Skeletal muscle satellite cell (primary cell): ENCODE data around the gene PKHD1.

Experiments
- H3K27me3 ChIP-seq: 2 replicates; pipeline ENCODE4 v1.7.0; 2013; ENCODE audit warnings: low read length; ENCODE audit not compliant: control insufficient read depth, insufficient read depth
- H3K36me3 ChIP-seq: 2 replicates; pipeline ENCODE4 v1.7.0; 2013; ENCODE audit warnings: mild to moderate bottlenecking, control low read depth, low read length; ENCODE audit not compliant: insufficient read depth
- H3K4me1 ChIP-seq: 2 replicates; pipeline ENCODE4 v1.7.0; 2013; ENCODE audit warnings: low read length; ENCODE audit not compliant: control insufficient read depth, insufficient read depth
- H3K4me2 ChIP-seq: 2 replicates; pipeline ENCODE4 v1.7.0; 2013; ENCODE audit warnings: mild to moderate bottlenecking, low read length
- H3K4me3 ChIP-seq: 2 replicates; pipeline ENCODE4 v1.7.0; 2013; ENCODE audit warnings: low read length
- H3K9ac ChIP-seq: 2 replicates; pipeline ENCODE4 v1.7.0; 2013; ENCODE audit warnings: mild to moderate bottlenecking, low read depth, low read length, moderate library complexity
- H3K9me3 ChIP-seq: replicated peaks from 2 replicates; pipeline ENCODE4 v1.7.0; 2013; ENCODE audit warnings: mild to moderate bottlenecking, control low read depth, low read length

The PKHD1 gene

DNA sequence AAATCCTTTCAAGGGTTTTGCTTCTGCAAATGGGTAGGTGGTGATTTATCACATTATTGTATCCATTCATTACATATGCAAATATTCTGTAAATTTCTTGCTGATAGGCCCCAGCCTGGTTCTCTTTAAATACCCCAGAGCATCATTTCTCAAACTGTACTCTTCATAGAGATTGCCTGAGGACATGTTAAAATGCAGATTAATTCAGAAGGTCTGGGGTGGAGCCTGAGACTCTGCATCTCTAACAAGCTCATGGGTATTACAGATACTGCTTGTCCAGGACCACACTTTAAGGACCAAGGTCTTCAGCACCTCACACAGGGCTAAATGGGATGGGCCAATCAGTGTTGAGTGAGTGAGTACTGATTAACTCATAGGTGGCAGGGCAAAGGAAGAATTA is 46.3 kb downstream of the PKHD1 start:
- H3K4me2 ChIP-seq, result no peak overlapping the region
- no peaks in the 10 kb centered on the region for H3K4me1 ChIP-seq
- H3K9me3 ChIP-seq, result no peaks in the 10 kb centered on the region
- H3K4me3 ChIP-seq, result no peak overlapping the region
- no peak overlapping the region for H3K9ac ChIP-seq
- H3K36me3 ChIP-seq, result no peaks in the 10 kb centered on the region
- H3K27me3 ChIP-seq, result no peaks in the 10 kb centered on the region

DNA sequence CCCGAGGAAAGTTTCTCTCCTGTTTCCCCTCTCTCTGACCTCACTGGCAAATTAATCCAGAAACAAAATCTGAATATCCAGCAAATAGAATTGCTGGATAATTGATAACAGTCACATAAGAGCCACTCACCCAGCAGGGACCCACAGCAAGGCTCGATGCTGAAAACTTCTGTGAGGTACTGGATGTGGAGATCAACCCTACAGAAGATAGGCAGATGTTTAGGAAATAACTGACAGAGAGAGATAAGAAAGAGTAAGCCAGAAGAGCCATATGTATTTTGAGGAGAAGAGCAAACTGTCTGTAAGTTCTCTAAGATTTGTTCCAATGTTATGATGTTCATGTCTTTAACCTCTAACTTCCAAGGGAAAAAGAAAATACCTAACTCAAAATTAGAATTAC is 59.7 kb downstream of the PKHD1 start:
- Histone ChIP-seq H3K27me3 (peaks cover 10% of the 10 kb centered on the region), H3K36me3 (no peaks in the 10 kb centered on the region), H3K4me3 (no peak overlapping the region), H3K9me3 (no peaks in the 10 kb centered on the region), H3K9ac (no peak overlapping the region), H3K4me1 (no peaks in the 10 kb centered on the region), H3K4me2 (no peak overlapping the region)

DNA sequence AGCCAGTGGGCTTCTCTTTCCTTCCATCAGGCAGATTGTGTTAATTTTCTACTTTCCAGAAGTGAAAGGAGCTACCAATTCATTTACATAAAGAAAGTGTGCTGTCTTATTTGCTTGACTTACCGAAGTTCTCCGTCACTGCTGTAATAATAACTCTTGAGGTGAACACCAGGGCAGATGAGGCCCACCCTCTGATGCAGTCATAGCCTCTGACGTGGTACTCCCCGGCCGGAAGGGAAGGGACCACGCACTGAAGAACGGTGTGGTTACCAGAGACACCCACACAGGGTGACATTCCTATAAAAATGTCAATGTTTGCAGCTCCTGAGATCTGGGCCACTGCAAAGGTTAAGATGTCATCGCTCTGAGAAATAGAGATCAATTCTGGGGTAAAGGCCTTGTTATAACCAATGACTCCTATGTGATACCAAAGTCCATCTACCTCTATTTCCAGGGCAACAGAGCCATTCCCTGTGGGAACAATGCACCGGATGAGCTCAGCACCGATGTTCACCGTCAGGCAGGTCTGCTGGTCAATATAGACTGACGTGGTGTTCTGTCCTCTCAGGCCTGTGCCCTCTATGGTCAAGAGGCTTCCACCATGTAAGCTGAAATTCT is 62.9 kb downstream of the PKHD1 start:
- Histone ChIP-seq H3K4me3 (no peak overlapping the region), H3K9ac (no peak overlapping the region), H3K4me1 (no peaks in the 10 kb centered on the region), H3K27me3 (peaks cover 10% of the 10 kb centered on the region), H3K9me3 (no peaks in the 10 kb centered on the region), H3K36me3 (no peaks in the 10 kb centered on the region), H3K4me2 (no peak overlapping the region)

- no peaks in the 10 kb centered on the region for H3K36me3 ChIP-seq
- H3K4me2 ChIP-seq, result no peak overlapping the region
- H3K9me3 ChIP-seq, result no peaks in the 10 kb centered on the region
- no peak overlapping the region for H3K9ac ChIP-seq
- H3K27me3 ChIP-seq, result peaks cover 10% of the 10 kb centered on the region
- no peak overlapping the region for H3K4me3 ChIP-seq
- no peaks in the 10 kb centered on the region for H3K4me1 ChIP-seq
These were observed 64.7 kb downstream of the PKHD1 start for GRCh38 chr6:52022675-52023074.

DNA sequence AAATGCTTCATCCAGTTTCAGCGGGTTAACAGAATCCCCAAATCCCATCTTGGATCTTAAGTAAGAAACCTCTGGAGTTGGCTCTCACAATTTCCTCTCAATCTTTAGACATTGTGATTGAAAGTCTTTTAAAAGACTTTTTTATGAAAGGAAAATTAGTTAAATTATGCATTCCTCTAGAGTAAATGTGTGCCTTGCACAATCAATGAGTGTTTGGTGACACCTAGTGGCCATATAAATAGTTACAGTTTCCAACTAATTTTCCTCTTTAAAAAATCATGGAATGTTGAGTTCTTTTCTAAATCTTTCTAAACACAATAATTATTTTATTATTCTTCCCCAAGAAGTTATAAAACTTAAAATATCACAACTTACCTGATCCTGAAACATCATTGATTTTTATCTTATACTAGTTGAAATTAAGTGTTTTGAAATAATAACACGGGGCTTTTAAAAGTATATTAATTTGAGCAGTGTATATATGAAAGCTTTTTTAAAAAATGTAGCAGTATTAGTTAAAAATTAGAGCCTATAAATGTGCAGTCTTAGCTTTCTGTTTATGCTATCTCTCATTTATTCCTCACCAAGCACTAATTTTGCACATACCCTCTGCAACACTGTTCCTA is 66.4 kb downstream of the PKHD1 start:
- Histone ChIP-seq H3K36me3 (no peaks in the 10 kb centered on the region), H3K9me3 (no peaks in the 10 kb centered on the region), H3K4me2 (no peak overlapping the region), H3K4me1 (no peaks in the 10 kb centered on the region), H3K27me3 (peaks cover 15% of the 10 kb centered on the region), H3K4me3 (no peak overlapping the region), H3K9ac (no peak overlapping the region)

DNA sequence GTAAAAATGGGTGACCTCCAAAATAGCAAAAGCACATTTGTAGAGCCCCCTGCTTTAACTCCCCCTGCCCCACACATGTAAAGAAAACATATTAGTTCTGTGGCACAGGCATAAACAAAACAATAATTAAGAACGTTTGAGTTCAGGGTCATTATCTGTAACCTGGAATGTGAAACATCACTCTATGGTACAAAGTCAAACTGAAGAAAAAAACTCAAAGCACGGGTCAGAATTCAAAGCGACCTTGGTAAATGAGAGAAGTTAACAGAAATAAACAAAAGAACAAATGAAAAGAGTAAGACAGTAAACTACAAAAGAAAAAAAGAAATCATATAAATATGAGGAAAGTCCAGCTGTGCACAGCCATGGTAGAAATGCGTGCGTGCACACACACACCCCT is 67.5 kb downstream of the PKHD1 start:
- H3K4me3 ChIP-seq, result no peak overlapping the region
- H3K9me3 ChIP-seq, result no peaks in the 10 kb centered on the region
- no peak overlapping the region for H3K9ac ChIP-seq
- H3K4me1 ChIP-seq, result no peaks in the 10 kb centered on the region
- H3K36me3 ChIP-seq, result no peaks in the 10 kb centered on the region
- H3K27me3 ChIP-seq, result peaks cover 9% of the 10 kb centered on the region
- H3K4me2 ChIP-seq, result no peak overlapping the region

DNA sequence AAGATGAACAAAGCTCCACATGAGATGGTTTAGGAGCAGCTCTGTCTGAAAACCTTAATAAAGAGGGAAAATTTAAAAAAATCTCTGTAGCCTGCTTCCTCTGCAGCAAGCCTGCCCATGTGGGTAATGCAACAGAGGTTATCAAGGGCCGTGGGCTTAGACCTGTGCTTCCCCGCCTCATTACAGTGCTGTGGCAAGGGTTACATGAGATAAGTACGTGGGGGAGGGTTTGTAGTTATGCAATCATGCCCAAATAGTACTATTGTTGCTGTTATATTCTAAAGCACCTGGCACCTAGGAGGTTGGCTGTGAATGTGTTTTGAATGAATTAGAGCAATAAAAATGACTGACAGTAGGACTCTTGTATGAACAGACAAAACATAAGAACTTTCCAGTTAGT is 68.3 kb downstream of the PKHD1 start:
- H3K9me3 ChIP-seq, result no peaks in the 10 kb centered on the region
- H3K4me1 ChIP-seq, result no peaks in the 10 kb centered on the region
- no peak overlapping the region for H3K9ac ChIP-seq
- peaks cover 9% of the 10 kb centered on the region for H3K27me3 ChIP-seq
- H3K36me3 ChIP-seq, result no peaks in the 10 kb centered on the region
- H3K4me3 ChIP-seq, result no peak overlapping the region
- H3K4me2 ChIP-seq, result no peak overlapping the region

GRCh38 chr6:52016915-52017748 is 70.3 kb downstream of the PKHD1 start:
- Histone ChIP-seq H3K9me3 (no peaks in the 10 kb centered on the region), H3K9ac (no peak overlapping the region), H3K27me3 (peaks cover 5% of the 10 kb centered on the region), H3K4me3 (no peak overlapping the region), H3K36me3 (no peaks in the 10 kb centered on the region), H3K4me2 (no peak overlapping the region), H3K4me1 (no peaks in the 10 kb centered on the region)

GRCh38 chr6:52015953-52016352 is 71.5 kb downstream of the PKHD1 start:
- no peak overlapping the region for H3K9ac ChIP-seq
- no peak overlapping the region for H3K4me2 ChIP-seq
- H3K4me1 ChIP-seq, result no peaks in the 10 kb centered on the region
- H3K9me3 ChIP-seq, result no peaks in the 10 kb centered on the region
- H3K36me3 ChIP-seq, result no peaks in the 10 kb centered on the region
- H3K4me3 ChIP-seq, result no peak overlapping the region
- peaks cover 5% of the 10 kb centered on the region for H3K27me3 ChIP-seq

GRCh38 chr6:52014391-52014790 is 73.0 kb downstream of the PKHD1 start:
- Histone ChIP-seq H3K4me2 (no peak overlapping the region), H3K36me3 (no peaks in the 10 kb centered on the region), H3K4me1 (no peaks in the 10 kb centered on the region)

GRCh38 chr6:52013035-52013434 is 74.4 kb downstream of the PKHD1 start:
- Histone ChIP-seq H3K4me3 (no peak overlapping the region), H3K4me1 (no peaks in the 10 kb centered on the region), H3K9me3 (no peaks in the 10 kb centered on the region), H3K4me2 (no peak overlapping the region), H3K36me3 (no peaks in the 10 kb centered on the region), H3K9ac (no peak overlapping the region), H3K27me3 (peaks cover 5% of the 10 kb centered on the region)

More at GRCh38 chr6:52014391-52014790, 73.0 kb downstream of the PKHD1 start:
- H3K9ac ChIP-seq, result no peak overlapping the region
- no peak overlapping the region for H3K4me3 ChIP-seq
- no peaks in the 10 kb centered on the region for H3K9me3 ChIP-seq
- H3K27me3 ChIP-seq, result peaks cover 5% of the 10 kb centered on the region
